Activated T-cell treated with anti-CD3 and anti-CD28 coated beads, Interleukin-2, amount 50 U/mL, for 4 hours (primary cell): ENCODE results near the gene SSX5. TPM values are rescaled to one million over a fixed set of nuclear protein-coding genes. Genes with fewer than 3 reads are reported as not detected.
A peak's percentile ranks its signal among the peaks of the same experiment; 100 is the strongest.
"Not testable (repeated sequence)": the region's sequence is repeated elsewhere in the genome, so short reads cannot be mapped to it uniquely, and the experiment has no call there.

ENCODE experiments used
- ATAC-seq, 2 donors: fragments of 200-7000 bp; cut with Tn5 transposase; one replicate each; pipeline ENCODE4 v1.10.0; 2021
- DNase-seq: peaks from one replicate; pipeline ENCODE4 v3.0.0-alpha.2; 2020
- H3K27me3 Mint-ChIP-seq: one replicate; pipeline ENCODE4 v1.8.0; 2021; ENCODE audit warnings: low read depth, mixed read lengths
- H3K36me3 Mint-ChIP-seq: one replicate; pipeline ENCODE4 v1.8.0; 2022; ENCODE audit warnings: mixed read lengths; ENCODE audit not compliant: insufficient read depth
- H3K4me1 Mint-ChIP-seq: one replicate; pipeline ENCODE4 v1.8.0; 2021; ENCODE audit warnings: low read depth, mixed read lengths
- H3K4me3 Mint-ChIP-seq: one replicate; pipeline ENCODE4 v1.8.0; 2021; ENCODE audit warnings: mild to moderate bottlenecking, moderate library complexity, mixed read lengths
- H3K9me3 Mint-ChIP-seq: one replicate; pipeline ENCODE4 v1.8.0; 2021; ENCODE audit warnings: mixed read lengths
- total RNA-seq, 3 donors: library from RNA; stranded (reverse); gene quantifications; one replicate each; pipeline ENCODE4 v1.2.1, GENCODE V29; 2021

Gene SSX5
- total RNA-seq, result not detected

- H3K9me3 Mint-ChIP-seq, result no peaks in the 10 kb centered on the region
- DNase-seq, result no peak
- H3K27me3 Mint-ChIP-seq, result peaks cover 2% of the 10 kb centered on the region
- no peaks in the 10 kb centered on the region for H3K4me1 Mint-ChIP-seq
- ATAC-seq, result no peak
- H3K36me3 Mint-ChIP-seq, result no peaks in the 10 kb centered on the region
- no peak within 1 kb of the TSS for H3K4me3 Mint-ChIP-seq
Measured at GRCh38 chrX:48196745-48197201, at the start of gene SSX5. Gene SSX5 (minus strand): TSS chrX:48196795. CDS start chrX:48195358, 1,437 bp downstream.

- H3K9me3 Mint-ChIP-seq, ATAC-seq, H3K36me3 Mint-ChIP-seq, DNase-seq, H3K27me3 Mint-ChIP-seq, H3K4me1 Mint-ChIP-seq, H3K4me3 Mint-ChIP-seq: not testable (repeated sequence)
Measured at GRCh38 chrX:48224196-48224595, 27.6 kb upstream of the SSX5 start.

GRCh38 chrX:48214341-48214740 is 17.7 kb upstream of the SSX5 start:
- not testable (repeated sequence) for H3K9me3 Mint-ChIP-seq, H3K4me3 Mint-ChIP-seq, DNase-seq, H3K4me1 Mint-ChIP-seq, ATAC-seq, H3K36me3 Mint-ChIP-seq, H3K27me3 Mint-ChIP-seq

GRCh38 chrX:48190024-48190423 is 6.6 kb downstream of the SSX5 start:
- not testable (repeated sequence) for H3K36me3 Mint-ChIP-seq, H3K27me3 Mint-ChIP-seq, H3K4me3 Mint-ChIP-seq, H3K9me3 Mint-ChIP-seq, DNase-seq, H3K4me1 Mint-ChIP-seq, ATAC-seq

- H3K27me3 Mint-ChIP-seq, H3K4me3 Mint-ChIP-seq, H3K4me1 Mint-ChIP-seq, ATAC-seq, H3K36me3 Mint-ChIP-seq, H3K9me3 Mint-ChIP-seq, DNase-seq: not testable (repeated sequence)
Measured at GRCh38 chrX:48181882-48182281, 14.7 kb downstream of the SSX5 start.

- no peaks in the 10 kb centered on the region for H3K4me1 Mint-ChIP-seq
- H3K36me3 Mint-ChIP-seq, result no peaks in the 10 kb centered on the region
- no peak for ATAC-seq
- H3K27me3 Mint-ChIP-seq, result no peaks in the 10 kb centered on the region
- no peak for DNase-seq
- no peaks in the 10 kb centered on the region for H3K9me3 Mint-ChIP-seq
- no peak overlapping the region for H3K4me3 Mint-ChIP-seq
Measured at GRCh38 chrX:48180811-48181210, 15.8 kb downstream of the SSX5 start.

GRCh38 chrX:48179691-48180090 is 16.9 kb downstream of the SSX5 start:
- H3K4me3 Mint-ChIP-seq, result no peak overlapping the region
- H3K9me3 Mint-ChIP-seq, result no peaks in the 10 kb centered on the region
- DNase-seq (no peak), ATAC-seq (no peak)
- H3K36me3 Mint-ChIP-seq, result no peaks in the 10 kb centered on the region
- H3K27me3 Mint-ChIP-seq, result no peaks in the 10 kb centered on the region
- H3K4me1 Mint-ChIP-seq, result no peaks in the 10 kb centered on the region

- not testable (repeated sequence) for H3K27me3 Mint-ChIP-seq, DNase-seq, H3K4me1 Mint-ChIP-seq, H3K36me3 Mint-ChIP-seq, ATAC-seq, H3K9me3 Mint-ChIP-seq, H3K4me3 Mint-ChIP-seq
Measured at GRCh38 chrX:48166322-48166721, 30.3 kb downstream of the SSX5 start.

GRCh38 chrX:48165241-48165640 is 31.4 kb downstream of the SSX5 start:
- ATAC-seq, result no peak
- Mint-ChIP-seq H3K36me3 (no peaks in the 10 kb centered on the region), H3K27me3 (peaks cover 3% of the 10 kb centered on the region), H3K9me3 (no peaks in the 10 kb centered on the region), H3K4me1 (no peaks in the 10 kb centered on the region), H3K4me3 (no peak overlapping the region)
- no peak for DNase-seq

- no peak for ATAC-seq
Measured at GRCh38 chrX:48156014-48156413, 40.6 kb downstream of the SSX5 start.

GRCh38 chrX:48154796-48155195 is 41.8 kb downstream of the SSX5 start:
- ATAC-seq (no peak), DNase-seq (no peak)
- Mint-ChIP-seq H3K27me3 (peaks cover 2% of the 10 kb centered on the region), H3K4me3 (no peak overlapping the region), H3K9me3 (no peaks in the 10 kb centered on the region), H3K36me3 (no peaks in the 10 kb centered on the region), H3K4me1 (no peaks in the 10 kb centered on the region)

More at GRCh38 chrX:48156014-48156413, 40.6 kb downstream of the SSX5 start:
- H3K4me3 Mint-ChIP-seq, result no peak overlapping the region
- no peaks in the 10 kb centered on the region for H3K4me1 Mint-ChIP-seq
- no peaks in the 10 kb centered on the region for H3K36me3 Mint-ChIP-seq
- peaks cover 2% of the 10 kb centered on the region for H3K27me3 Mint-ChIP-seq
- DNase-seq, result no peak
- no peaks in the 10 kb centered on the region for H3K9me3 Mint-ChIP-seq

GRCh38 chrX:48153769-48154168 is 42.8 kb downstream of the SSX5 start:
- Mint-ChIP-seq H3K4me1 (no peaks in the 10 kb centered on the region), H3K9me3 (no peaks in the 10 kb centered on the region), H3K36me3 (no peaks in the 10 kb centered on the region), H3K4me3 (no peak overlapping the region), H3K27me3 (peaks cover 2% of the 10 kb centered on the region)
- ATAC-seq, result no peak
- DNase-seq, result no peak

GRCh38 chrX:48142697-48143096 is 53.9 kb downstream of the SSX5 start:
- H3K4me1 Mint-ChIP-seq, result peaks cover 12% of the 10 kb centered on the region
- DNase-seq (peak; percentile 8), ATAC-seq (peak; percentile 82 to 85)
- H3K4me3 Mint-ChIP-seq, H3K9me3 Mint-ChIP-seq, H3K27me3 Mint-ChIP-seq, H3K36me3 Mint-ChIP-seq: not testable (repeated sequence)

- H3K27me3 Mint-ChIP-seq, H3K9me3 Mint-ChIP-seq, DNase-seq, H3K36me3 Mint-ChIP-seq, H3K4me3 Mint-ChIP-seq: not testable (repeated sequence)
- peak; percentile 59 to 73 for ATAC-seq
- peaks cover 12% of the 10 kb centered on the region for H3K4me1 Mint-ChIP-seq
Measured at GRCh38 chrX:48141810-48142508, 54.6 kb downstream of the SSX5 start.

- ATAC-seq, H3K9me3 Mint-ChIP-seq, DNase-seq, H3K27me3 Mint-ChIP-seq, H3K36me3 Mint-ChIP-seq, H3K4me3 Mint-ChIP-seq, H3K4me1 Mint-ChIP-seq: not testable (repeated sequence)
Measured at GRCh38 chrX:48139076-48139475, 57.5 kb downstream of the SSX5 start.
